ENCODE measurements around the gene TNFRSF14. TPM values are rescaled to one million over a fixed set of nuclear protein-coding genes. Genes with fewer than 3 reads are reported as not detected.

The TNFRSF14 gene
- total and polyA plus RNA-seq, 2 experiments from 2014 or later = not detected

DNA sequence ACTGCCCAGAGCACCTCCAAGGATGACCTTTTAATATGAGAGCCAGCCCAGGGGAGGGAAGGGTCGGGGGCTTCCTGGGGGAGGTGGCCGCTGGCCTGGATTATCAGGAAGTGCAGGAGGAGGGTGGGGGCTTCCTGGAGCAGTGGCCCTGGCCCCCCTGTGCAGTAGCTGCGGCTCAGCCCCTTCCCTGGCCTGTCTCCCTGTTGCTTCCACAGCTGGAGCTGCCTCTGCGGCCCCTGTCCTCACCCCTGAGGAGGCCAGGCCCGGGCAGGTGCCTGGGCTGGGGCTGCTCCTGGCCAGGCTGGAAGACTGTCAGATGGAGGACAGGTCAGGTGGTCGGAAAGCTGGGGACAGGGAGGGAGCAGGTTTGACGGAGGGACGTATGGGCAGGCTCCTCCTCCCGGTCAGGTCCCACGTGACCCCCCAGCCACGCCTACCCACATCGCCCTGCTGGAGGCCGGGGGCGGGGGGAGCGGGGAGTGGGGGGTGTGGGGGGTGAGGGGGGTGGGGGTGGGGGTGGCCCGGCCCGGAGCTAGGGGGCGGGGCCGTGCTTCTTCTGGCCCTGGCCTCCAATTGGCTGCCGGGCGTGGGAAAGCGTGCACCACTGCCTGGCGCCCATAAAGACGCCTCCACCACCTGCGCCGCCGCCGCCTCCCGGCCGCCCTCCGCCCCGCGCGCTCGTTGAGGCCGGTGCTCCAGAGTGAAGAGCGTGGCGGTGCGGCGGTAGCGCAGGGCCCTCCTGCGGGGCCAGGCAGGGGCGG is 10.2 kb upstream of the TNFRSF14 start:
- H2AFZ ChIP-seq = no peak overlapping the region
- ATAC-seq = peak; percentile 53
- peaks cover 7% of the 10 kb centered on the region; the same call in 1 of the 2 replicates for H3K27me3 ChIP-seq (ENCODE audit: insufficient read depth)
- no peaks in the 10 kb centered on the region for H3K36me3 ChIP-seq (ENCODE audit: insufficient read depth)
- TF ChIP-seq, protein P1, sequence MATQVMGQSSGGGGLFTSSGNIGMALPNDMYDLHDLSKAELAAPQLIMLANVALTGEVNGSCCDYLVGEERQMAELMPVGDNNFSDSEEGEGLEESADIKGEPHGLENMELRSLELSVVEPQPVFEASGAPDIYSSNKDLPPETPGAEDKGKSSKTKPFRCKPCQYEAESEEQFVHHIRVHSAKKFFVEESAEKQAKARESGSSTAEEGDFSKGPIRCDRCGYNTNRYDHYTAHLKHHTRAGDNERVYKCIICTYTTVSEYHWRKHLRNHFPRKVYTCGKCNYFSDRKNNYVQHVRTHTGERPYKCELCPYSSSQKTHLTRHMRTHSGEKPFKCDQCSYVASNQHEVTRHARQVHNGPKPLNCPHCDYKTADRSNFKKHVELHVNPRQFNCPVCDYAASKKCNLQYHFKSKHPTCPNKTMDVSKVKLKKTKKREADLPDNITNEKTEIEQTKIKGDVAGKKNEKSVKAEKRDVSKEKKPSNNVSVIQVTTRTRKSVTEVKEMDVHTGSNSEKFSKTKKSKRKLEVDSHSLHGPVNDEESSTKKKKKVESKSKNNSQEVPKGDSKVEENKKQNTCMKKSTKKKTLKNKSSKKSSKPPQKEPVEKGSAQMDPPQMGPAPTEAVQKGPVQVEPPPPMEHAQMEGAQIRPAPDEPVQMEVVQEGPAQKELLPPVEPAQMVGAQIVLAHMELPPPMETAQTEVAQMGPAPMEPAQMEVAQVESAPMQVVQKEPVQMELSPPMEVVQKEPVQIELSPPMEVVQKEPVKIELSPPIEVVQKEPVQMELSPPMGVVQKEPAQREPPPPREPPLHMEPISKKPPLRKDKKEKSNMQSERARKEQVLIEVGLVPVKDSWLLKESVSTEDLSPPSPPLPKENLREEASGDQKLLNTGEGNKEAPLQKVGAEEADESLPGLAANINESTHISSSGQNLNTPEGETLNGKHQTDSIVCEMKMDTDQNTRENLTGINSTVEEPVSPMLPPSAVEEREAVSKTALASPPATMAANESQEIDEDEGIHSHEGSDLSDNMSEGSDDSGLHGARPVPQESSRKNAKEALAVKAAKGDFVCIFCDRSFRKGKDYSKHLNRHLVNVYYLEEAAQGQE (IDR thresholded peaks at IDR 0.05; ENCODE audit: unreplicated experiment) = no peak
- TF ChIP-seq POLR2AphosphoS5 (IDR thresholded peaks at IDR 0.05; ENCODE audit: low read depth) = peak; percentile 82
- TF ChIP-seq, protein P2, sequence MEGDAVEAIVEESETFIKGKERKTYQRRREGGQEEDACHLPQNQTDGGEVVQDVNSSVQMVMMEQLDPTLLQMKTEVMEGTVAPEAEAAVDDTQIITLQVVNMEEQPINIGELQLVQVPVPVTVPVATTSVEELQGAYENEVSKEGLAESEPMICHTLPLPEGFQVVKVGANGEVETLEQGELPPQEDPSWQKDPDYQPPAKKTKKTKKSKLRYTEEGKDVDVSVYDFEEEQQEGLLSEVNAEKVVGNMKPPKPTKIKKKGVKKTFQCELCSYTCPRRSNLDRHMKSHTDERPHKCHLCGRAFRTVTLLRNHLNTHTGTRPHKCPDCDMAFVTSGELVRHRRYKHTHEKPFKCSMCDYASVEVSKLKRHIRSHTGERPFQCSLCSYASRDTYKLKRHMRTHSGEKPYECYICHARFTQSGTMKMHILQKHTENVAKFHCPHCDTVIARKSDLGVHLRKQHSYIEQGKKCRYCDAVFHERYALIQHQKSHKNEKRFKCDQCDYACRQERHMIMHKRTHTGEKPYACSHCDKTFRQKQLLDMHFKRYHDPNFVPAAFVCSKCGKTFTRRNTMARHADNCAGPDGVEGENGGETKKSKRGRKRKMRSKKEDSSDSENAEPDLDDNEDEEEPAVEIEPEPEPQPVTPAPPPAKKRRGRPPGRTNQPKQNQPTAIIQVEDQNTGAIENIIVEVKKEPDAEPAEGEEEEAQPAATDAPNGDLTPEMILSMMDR (conservative IDR thresholded peaks at IDR 0.05; ENCODE audit: low read depth in 2 of 2) = no peak
- peaks cover 7% of the 10 kb centered on the region; the same call in 1 of the 2 replicates for H3F3A ChIP-seq (replicated peaks; ENCODE audit: low read depth)
- DNase-seq (ENCODE audit: low spot score) = peak; percentile 95
- peak overlapping the region; percentile 77; the same call in 2 of the 3 replicates for H3K4me3 Mint-ChIP-seq
- H3K9me2 ChIP-seq (ENCODE audit: insufficient read depth) = no peaks in the 10 kb centered on the region
- no peak overlapping the region for H3K27ac Mint-ChIP-seq
- no peaks in the 10 kb centered on the region for H3K36me3 Mint-ChIP-seq (ENCODE audit: low read depth)
- H3K4me1 ChIP-seq (ENCODE audit: insufficient read depth) = peaks cover 16% of the 10 kb centered on the region; the same call in 1 of the 2 replicates
- H3K27ac ChIP-seq (ENCODE audit: low read depth) = peak overlapping the region; percentile 84; the same call in 1 of the 2 replicates
- H3K4me1 Mint-ChIP-seq = peaks cover 5% of the 10 kb centered on the region; the same call in 1 of the 3 replicates
- peaks cover 20% of the 10 kb centered on the region for H3K27me3 Mint-ChIP-seq (ENCODE audit: insufficient read depth, low read depth, poor library complexity)
- H3K4me3 ChIP-seq = peak overlapping the region; percentile 85
- no peaks in the 10 kb centered on the region for H4K20me1 ChIP-seq (replicated peaks; ENCODE audit: insufficient read depth)
- peak overlapping the region; percentile 92 for H3K4me2 ChIP-seq
- no peaks in the 10 kb centered on the region for H3K79me2 ChIP-seq (replicated peaks; ENCODE audit: insufficient read depth)
- H3K9me3 Mint-ChIP-seq = no peaks in the 10 kb centered on the region

DNA sequence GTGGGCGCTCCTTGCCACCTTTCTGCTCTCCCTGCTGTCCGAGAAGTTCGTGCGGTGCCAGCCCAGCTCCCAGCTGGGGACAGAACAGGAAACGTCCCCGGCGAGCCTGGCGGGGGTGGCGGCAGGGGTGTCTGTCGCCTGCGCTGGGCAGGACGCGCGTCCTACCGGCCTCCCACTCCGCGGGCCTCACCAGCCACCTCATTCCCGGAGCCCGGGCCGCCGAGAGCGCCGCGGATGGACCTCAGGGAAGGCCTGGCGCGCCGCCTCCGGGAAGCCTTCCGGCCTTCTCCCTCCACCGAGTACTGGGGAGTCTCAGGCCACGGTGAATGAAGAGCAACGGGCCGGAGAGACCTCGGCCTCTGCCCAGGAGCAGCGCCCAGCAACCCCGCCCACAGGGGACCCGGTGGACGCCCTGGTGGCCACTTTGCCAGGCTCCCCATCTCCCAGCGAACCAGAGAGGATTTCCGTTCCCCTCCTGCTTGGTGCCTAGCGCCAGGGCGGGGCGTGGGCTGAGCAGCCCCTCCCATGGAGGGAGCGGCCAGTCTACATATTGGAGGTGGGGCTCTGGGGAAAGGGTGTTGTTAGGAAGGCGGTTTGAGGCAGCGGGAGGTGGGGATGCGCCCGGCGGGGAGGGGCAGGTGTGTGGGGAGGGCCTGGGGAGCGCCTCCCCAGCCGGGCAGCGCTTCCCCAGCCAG is 9.5 kb upstream of the TNFRSF14 start:
- peaks cover 4% of the 10 kb centered on the region; the same call in 1 of the 3 replicates for H3K4me1 Mint-ChIP-seq
- H3K9me3 Mint-ChIP-seq = no peaks in the 10 kb centered on the region
- H3K36me3 Mint-ChIP-seq (ENCODE audit: low read depth) = no peaks in the 10 kb centered on the region
- peaks cover 16% of the 10 kb centered on the region; the same call in 1 of the 2 replicates for H3K4me1 ChIP-seq (ENCODE audit: insufficient read depth)
- DNase-seq (ENCODE audit: low spot score) = peak; percentile 93
- H3K36me3 ChIP-seq (ENCODE audit: insufficient read depth) = no peaks in the 10 kb centered on the region
- 0 out of 2 replicates have a peak overlapping the region, but pooled peaks have one; percentile 14 for H2AFZ ChIP-seq
- TF ChIP-seq POLR2AphosphoS5 (IDR thresholded peaks at IDR 0.05; ENCODE audit: low read depth) (peak; percentile 41; the same call in 1 of the 2 replicates), EZH2phosphoT487 (IDR thresholded peaks at IDR 0.05; ENCODE audit: unreplicated experiment) (no peak)
- peak overlapping the region; percentile 85 for H3K4me3 ChIP-seq
- H3K27me3 ChIP-seq (ENCODE audit: insufficient read depth) = no peaks in the 10 kb centered on the region
- H3K9me2 ChIP-seq (ENCODE audit: insufficient read depth) = no peaks in the 10 kb centered on the region
- H3K27ac Mint-ChIP-seq = 0 out of 2 replicates have a peak overlapping the region, but pooled peaks have one; percentile 44
- peak overlapping the region; percentile 92 for H3K4me2 ChIP-seq
- H3K27me3 Mint-ChIP-seq (ENCODE audit: insufficient read depth, low read depth, poor library complexity) = peaks cover 18% of the 10 kb centered on the region
- no peaks in the 10 kb centered on the region for H4K20me1 ChIP-seq (replicated peaks; ENCODE audit: insufficient read depth)
- H3F3A ChIP-seq (replicated peaks; ENCODE audit: low read depth) = peaks cover 5% of the 10 kb centered on the region; the same call in 1 of the 2 replicates
- H3K79me2 ChIP-seq (replicated peaks; ENCODE audit: insufficient read depth) = no peaks in the 10 kb centered on the region
- peak overlapping the region; percentile 77 for H3K4me3 Mint-ChIP-seq
- H3K27ac ChIP-seq (ENCODE audit: low read depth) = peak overlapping the region; percentile 84
- ATAC-seq = peak; percentile 59
